CD4-positive, CD25-positive, alpha-beta regulatory T cell (primary cell): Measurements from ENCODE around the gene FIZ1. TPM values are rescaled to one million over a fixed set of nuclear protein-coding genes. Genes with fewer than 3 reads are reported as not detected.
A peak's percentile ranks its signal among the peaks of the same experiment; 100 is the strongest.

Experiments
- ATAC-seq, 2 donors: fragments of 150-1000 bp; cut with Tn5 transposase; one replicate each; pipeline ENCODE4 v1.10.0; 2021; ENCODE audit warnings: low read depth in 2 of 2, moderate number of reproducible peaks in 2 of 2, moderate library complexity in 1 of 2
- DNase-seq, 3 donors: peaks; one replicate each; pipeline versions ENCODE4 v3.0.0 to v3.0.0-alpha.2; 2012 to 2022; ENCODE audit warnings: mixed read lengths in 1 of 3
- H3K27ac ChIP-seq: one replicate; pipeline ENCODE4 v1.7.0; 2013; ENCODE audit warnings: mild to moderate bottlenecking, low read length; ENCODE audit not compliant: insufficient read depth, poor library complexity, severe bottlenecking
- H3K27me3 ChIP-seq: one replicate; pipeline ENCODE4 v1.7.0; 2013; ENCODE audit warnings: low read length; ENCODE audit not compliant: control insufficient read depth, insufficient read depth
- H3K36me3 ChIP-seq: one replicate; pipeline ENCODE4 v1.7.0; 2013; ENCODE audit warnings: mild to moderate bottlenecking, low read length, moderate library complexity; ENCODE audit not compliant: control insufficient read depth, insufficient read depth
- H3K4me1 ChIP-seq: 2 replicates; pipeline ENCODE4 v1.7.0; 2013; ENCODE audit warnings: mild to moderate bottlenecking, low read length; ENCODE audit not compliant: insufficient read depth, control insufficient read depth, poor library complexity, severe bottlenecking
- H3K4me3 ChIP-seq: one replicate; pipeline ENCODE4 v1.7.0; 2013; ENCODE audit warnings: low read depth, mild to moderate bottlenecking, low read length, moderate library complexity
- H3K9me3 ChIP-seq, 2 experiments: 1 replicate in 1 of 2; 2 replicates in 1 of 2; pipeline ENCODE4 v1.7.0; 2013; ENCODE audit warnings: low read length in 2 of 2, mild to moderate bottlenecking in 1 of 2, moderate library complexity in 1 of 2; ENCODE audit not compliant: control insufficient read depth in 2 of 2
- H3K27ac Mint-ChIP-seq, 3 donors: one replicate each; pipeline ENCODE4 v1.8.0; 2020 to 2022; ENCODE audit warnings: mild to moderate bottlenecking in 3 of 3, mixed read lengths in 3 of 3, moderate library complexity in 2 of 3
- H3K27me3 Mint-ChIP-seq: one replicate; pipeline ENCODE4 v1.8.0; 2022; ENCODE audit warnings: mild to moderate bottlenecking, mixed read lengths
- H3K36me3 Mint-ChIP-seq: one replicate; pipeline ENCODE4 v1.8.0; 2020; ENCODE audit warnings: mixed read lengths
- H3K4me1 Mint-ChIP-seq, 4 donors: one replicate each; pipeline ENCODE4 v1.8.0; 2020 to 2022; ENCODE audit warnings: mixed read lengths in 4 of 4, mild to moderate bottlenecking in 1 of 4
- H3K4me3 Mint-ChIP-seq, 4 donors: one replicate each; pipeline ENCODE4 v1.8.0; 2020 to 2022; ENCODE audit warnings: mild to moderate bottlenecking in 4 of 4, mixed read lengths in 4 of 4, moderate library complexity in 3 of 4
- H3K9me3 Mint-ChIP-seq, 7 donors: one replicate each; pipeline ENCODE4 v1.8.0; 2020 to 2022; ENCODE audit warnings: mixed read lengths in 7 of 7, mild to moderate bottlenecking in 3 of 7, moderate library complexity in 2 of 7
- polyA plus RNA-seq, 4 donors: library from polyadenylated mRNA; unstranded; fragments of 300-500 nt; fragmentation: Illumina TruSeq; gene quantifications; one replicate each; pipeline ENCODE4 v1.2.3, GENCODE V29; 2021
- total RNA-seq: library from RNA; stranded (reverse); gene quantifications from one replicate; pipeline ENCODE4 v1.2.3, GENCODE V29; 2022

The FIZ1 gene
- total and polyA plus RNA-seq, 5 donors from 2014 or later, result 1.3 to 13.0 (median 1.6) TPM

- no peak overlapping the region for H3K27ac Mint-ChIP-seq
- ATAC-seq, result no peak
- no peaks in the 10 kb centered on the region for H3K27me3 Mint-ChIP-seq
- Histone ChIP-seq H3K4me1 (peaks cover 32% of the 10 kb centered on the region), H3K9me3 (no peaks in the 10 kb centered on the region), H3K27ac (no peak overlapping the region), H3K36me3 (no peaks in the 10 kb centered on the region), H3K27me3 (no peaks in the 10 kb centered on the region), H3K4me3 (no peak overlapping the region)
- H3K9me3 Mint-ChIP-seq, result peaks cover 0 to 1% (median 0%) of the 10 kb centered on the region in 7 donors
- peaks cover 9 to 52% (median 36%) of the 10 kb centered on the region in 4 donors for H3K4me1 Mint-ChIP-seq
- DNase-seq, result no peak
- peaks cover 4% of the 10 kb centered on the region for H3K36me3 Mint-ChIP-seq
- H3K4me3 Mint-ChIP-seq, result peak overlapping the region in 2 of 4 donors; percentile 87
Observed at GRCh38 chr19:55602104-55603001, 3.0 kb upstream of the FIZ1 start.

- H3K4me1 ChIP-seq, result peaks cover 24% of the 10 kb centered on the region
- no peaks in the 10 kb centered on the region for H3K27me3 Mint-ChIP-seq
- H3K4me3 ChIP-seq, result peak overlapping the region; percentile 71
- H3K36me3 ChIP-seq, result peaks cover 5% of the 10 kb centered on the region
- ATAC-seq (no peak), DNase-seq (peak in 1 of 3 donors; percentile 9)
- H3K4me1 Mint-ChIP-seq, result peaks cover 0 to 40% (median 27%) of the 10 kb centered on the region in 4 donors
- peak overlapping the region; percentile 97 for H3K27ac ChIP-seq
- H3K4me3 Mint-ChIP-seq, result peak overlapping the region; percentile 87 to 95 (median 88)
- peaks cover 0 to 1% (median 0%) of the 10 kb centered on the region in 7 donors for H3K9me3 Mint-ChIP-seq
- no peaks in the 10 kb centered on the region for H3K27me3 ChIP-seq
- no peaks in the 10 kb centered on the region for H3K9me3 ChIP-seq
- peak overlapping the region; percentile 75 to 93 (median 85) for H3K27ac Mint-ChIP-seq
- H3K36me3 Mint-ChIP-seq, result peaks cover 12% of the 10 kb centered on the region
Observed at GRCh38 chr19:55601084-55601483, 1.8 kb upstream of the FIZ1 start.

- Histone ChIP-seq H3K36me3 (peaks cover 9% of the 10 kb centered on the region), H3K27ac (peak overlapping the region; percentile 97), H3K4me1 (peaks cover 19% of the 10 kb centered on the region), H3K4me3 (peak overlapping the region; percentile 71), H3K27me3 (no peaks in the 10 kb centered on the region), H3K9me3 (no peaks in the 10 kb centered on the region)
- DNase-seq (no peak), ATAC-seq (no peak)
- Mint-ChIP-seq H3K36me3 (peaks cover 16% of the 10 kb centered on the region), H3K4me3 (peak overlapping the region; percentile 87 to 95 (median 88)), H3K27ac (peak overlapping the region; percentile 75 to 93 (median 85)), H3K27me3 (no peaks in the 10 kb centered on the region), H3K9me3 (peaks cover 0 to 1% (median 0%) of the 10 kb centered on the region in 7 donors), H3K4me1 (peaks cover 0 to 37% (median 24%) of the 10 kb centered on the region in 4 donors)
Observed at GRCh38 chr19:55600662-55601028, 1.3 kb upstream of the FIZ1 start.

GRCh38 chr19:55599842-55600661 lies 735 bp upstream of the FIZ1 start, which contains the start of gene ZNF524:
ZNF524 (plus strand) TSS chr19:55600288; CDS start chr19:55602113, 1,825 bp downstream.
- Mint-ChIP-seq H3K4me3 (peak within 1 kb of the TSS; percentile 93 to 99 (median 98)), H3K4me1 (peaks cover 0 to 36% (median 23%) of the 10 kb centered on the region in 4 donors), H3K9me3 (peaks cover 0 to 2% (median 0%) of the 10 kb centered on the region in 7 donors), H3K36me3 (peaks cover 22% of the 10 kb centered on the region), H3K27ac (peak within 1 kb of the TSS; percentile 98 to 99 (median 98)), H3K27me3 (no peaks in the 10 kb centered on the region)
- Histone ChIP-seq H3K4me3 (peak within 1 kb of the TSS; percentile 98), H3K27ac (peak within 1 kb of the TSS; percentile 97), H3K9me3 (no peaks in the 10 kb centered on the region), H3K4me1 (peaks cover 19% of the 10 kb centered on the region), H3K36me3 (peaks cover 14% of the 10 kb centered on the region), H3K27me3 (no peaks in the 10 kb centered on the region)
- DNase-seq (peak; percentile 78 to 93 (median 93)), ATAC-seq (peak; percentile 65 to 68)

- Mint-ChIP-seq H3K27me3 (no peaks in the 10 kb centered on the region), H3K9me3 (peaks cover 0 to 2% (median 0%) of the 10 kb centered on the region in 7 donors), H3K36me3 (peaks cover 27% of the 10 kb centered on the region), H3K4me1 (peaks cover 0 to 28% (median 17%) of the 10 kb centered on the region in 4 donors), H3K4me3 (peak overlapping the region; percentile 93 to 99 (median 98)), H3K27ac (peak overlapping the region; percentile 98 to 99 (median 98))
- H3K4me1 ChIP-seq, result peaks cover 10% of the 10 kb centered on the region
- ATAC-seq (peak; percentile 59 to 60), DNase-seq (peak; percentile 85 to 94 (median 92))
- H3K27ac ChIP-seq, result peak overlapping the region; percentile 97
- H3K27me3 ChIP-seq, result no peaks in the 10 kb centered on the region
- H3K36me3 ChIP-seq, result peaks cover 16% of the 10 kb centered on the region
- no peaks in the 10 kb centered on the region for H3K9me3 ChIP-seq
- peak overlapping the region; percentile 38 for H3K4me3 ChIP-seq
Observed at GRCh38 chr19:55598719-55599467, 424 bp downstream of the FIZ1 start.

- ATAC-seq, result no peak
- Histone ChIP-seq H3K4me1 (peaks cover 10% of the 10 kb centered on the region), H3K9me3 (no peaks in the 10 kb centered on the region), H3K4me3 (no peak overlapping the region), H3K36me3 (peaks cover 16% of the 10 kb centered on the region), H3K27me3 (no peaks in the 10 kb centered on the region), H3K27ac (peak overlapping the region; percentile 97)
- H3K27ac Mint-ChIP-seq, result peak overlapping the region in 2 of 3 donors; percentile 96 to 98
- peak overlapping the region in 2 of 4 donors; percentile 41 to 42 for H3K4me3 Mint-ChIP-seq
- H3K9me3 Mint-ChIP-seq, result peaks cover 0 to 2% (median 0%) of the 10 kb centered on the region in 7 donors
- no peaks in the 10 kb centered on the region for H3K27me3 Mint-ChIP-seq
- H3K36me3 Mint-ChIP-seq, result peaks cover 31% of the 10 kb centered on the region
- H3K4me1 Mint-ChIP-seq, result peaks cover 0 to 23% (median 15%) of the 10 kb centered on the region in 4 donors
- DNase-seq, result no peak
Observed at GRCh38 chr19:55598034-55598433, 1.3 kb downstream of the FIZ1 start.

GRCh38 chr19:55597501-55597921 lies 1.8 kb downstream of the FIZ1 start:
- Mint-ChIP-seq H3K27ac (no peak overlapping the region), H3K9me3 (peaks cover 0 to 2% (median 0%) of the 10 kb centered on the region in 7 donors), H3K36me3 (peaks cover 31% of the 10 kb centered on the region), H3K4me1 (peaks cover 0 to 23% (median 15%) of the 10 kb centered on the region in 4 donors), H3K4me3 (peak overlapping the region in 2 of 4 donors; percentile 22 to 30), H3K27me3 (no peaks in the 10 kb centered on the region)
- H3K36me3 ChIP-seq, result peaks cover 16% of the 10 kb centered on the region
- no peaks in the 10 kb centered on the region for H3K27me3 ChIP-seq
- DNase-seq (no peak), ATAC-seq (no peak)
- no peaks in the 10 kb centered on the region for H3K9me3 ChIP-seq
- no peak overlapping the region for H3K27ac ChIP-seq
- H3K4me3 ChIP-seq, result no peak overlapping the region
- H3K4me1 ChIP-seq, result peaks cover 10% of the 10 kb centered on the region
